SK-N-MC (cell line): ENCODE data around the gene TMEM200B.

Source experiments
- EZH2 ChIP-seq: fragments of 200-600 bp; sonication (generic); IDR thresholded peaks from one replicate; pipeline ENCODE4 v1.6.1; 2017; ENCODE audit warnings: antibody characterized with exemption
- FOXP2 ChIP-seq: optimal IDR thresholded peaks from 2 replicates; pipeline ENCODE3; 2011; ENCODE audit warnings: mild to moderate bottlenecking, moderate library complexity; ENCODE audit not compliant: insufficient read depth; ENCODE audit errors: extremely low read length, control extremely low read depth
- POLR2AphosphoS5 ChIP-seq: IDR thresholded peaks from 2 replicates; pipeline ENCODE4 v1.6.1; 2012; ENCODE audit warnings: mild to moderate bottlenecking, low read depth, low read length, borderline replicate concordance

DNA sequence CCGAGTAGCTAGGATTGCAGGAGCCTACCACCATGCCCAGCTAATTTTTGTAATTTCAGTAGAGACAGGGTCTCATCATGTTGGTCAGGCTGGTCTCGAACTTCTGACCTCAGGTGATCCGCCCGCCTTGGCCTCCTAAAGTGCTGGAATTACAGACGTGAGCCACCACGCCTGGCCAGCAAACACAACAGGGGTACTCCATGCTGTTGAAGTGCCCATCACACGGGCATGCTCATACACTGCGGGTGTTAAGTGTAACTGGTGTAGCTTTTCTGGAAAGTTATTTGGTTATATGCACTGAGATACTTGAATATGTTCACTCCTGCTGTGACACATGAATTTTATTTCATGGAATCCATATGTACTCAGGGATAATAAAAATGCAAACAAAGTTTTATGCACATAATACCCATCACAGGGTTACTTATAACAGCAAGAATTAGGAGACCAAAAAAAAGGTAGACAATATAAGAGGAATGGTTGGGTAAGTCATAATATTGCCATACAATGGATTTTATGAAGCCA lies 48.8 kb upstream of the TMEM200B start:
- TF ChIP-seq EZH2 (no peak), POLR2AphosphoS5 (no peak), FOXP2 (no peak)
